ENCODE measurements around the gene GGT5. TPM values are rescaled to one million over a fixed set of nuclear protein-coding genes. Genes with fewer than 3 reads are reported as not detected.
"Not testable (repeated sequence)": the region's sequence is repeated elsewhere in the genome, so short reads cannot be mapped to it uniquely, and the experiment has no call there.

Gene GGT5
- total RNA-seq, 8 experiments from 2014 or later: 0.16 to 8.7 (median 0.63) TPM

DNA sequence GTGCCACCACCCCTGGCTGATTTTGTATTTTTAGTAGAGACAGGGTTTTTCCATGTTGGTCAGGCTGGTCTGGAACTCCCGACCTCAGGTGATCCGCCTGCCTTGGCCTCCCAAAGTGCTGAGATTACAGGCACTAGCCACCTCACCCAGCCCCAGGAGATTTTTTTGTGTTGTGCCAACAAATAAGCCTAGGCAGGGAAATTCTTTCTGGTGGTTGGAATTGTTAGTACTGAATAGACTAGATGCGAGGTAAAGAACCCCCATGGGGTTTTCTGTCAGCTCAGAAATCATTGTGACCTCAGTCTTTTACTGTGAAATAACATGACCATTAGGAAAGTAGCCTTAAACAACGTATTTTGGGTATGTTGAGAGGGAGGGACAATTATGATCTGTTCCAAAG, 29.0 kb upstream of the GGT5 start:
- H3K4me1 ChIP-seq (replicated peaks in 1 of 2): peaks cover 15 to 19% of the 10 kb centered on the region in 2 donors
- ATAC-seq (replicated peaks in 6 of 8); in situ Hi-C loops (cut with MboI; ENCODE audit: low pct_unique_long_range_greater_than_20kb in 2 of 9, low sequenced_read_pairs in 9 of 9, unreplicated experiment in 9 of 9); H3K4me3 ChIP-seq; H3K27ac ChIP-seq: not testable (repeated sequence)
- WGBS, 10 experiments: 34 to 100% (median 67%) methylated on average over 1 to 4 of the region's 4 CpGs; no CpG with 5 or more reads in 2 of the 10 experiments

DNA sequence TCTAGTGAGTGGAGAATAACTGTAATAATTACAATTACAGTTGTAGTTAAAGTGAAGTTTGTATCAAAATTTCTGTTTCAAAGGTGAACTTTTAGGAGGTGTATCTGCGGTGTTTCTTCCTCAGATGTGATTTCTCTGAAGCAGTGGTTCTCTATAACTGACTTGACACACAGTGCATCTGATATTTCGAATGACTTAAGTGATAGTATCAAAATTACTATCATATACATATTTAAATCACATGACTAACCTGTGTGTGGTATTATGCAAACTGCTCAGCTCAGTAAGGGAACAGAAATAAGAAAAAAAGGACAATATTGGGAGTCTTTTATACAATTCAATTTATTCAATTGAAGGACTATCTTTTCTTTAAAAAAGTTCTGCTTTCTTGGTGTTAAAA, 28.1 kb upstream of the GGT5 start:
- 100% methylated on average over 2 of the region's 2 CpGs; no CpG with 5 or more reads in 9 of the 10 experiments for WGBS, 10 experiments
- in situ Hi-C loops (cut with MboI; ENCODE audit: low pct_unique_long_range_greater_than_20kb in 2 of 9, low sequenced_read_pairs in 9 of 9, unreplicated experiment in 9 of 9); H3K27ac ChIP-seq; H3K4me3 ChIP-seq; ATAC-seq (replicated peaks in 6 of 8): not testable (repeated sequence)
- H3K4me1 ChIP-seq (replicated peaks in 1 of 2): peaks cover 15 to 19% of the 10 kb centered on the region in 2 donors

- in situ Hi-C loops (cut with MboI; ENCODE audit: low pct_unique_long_range_greater_than_20kb in 2 of 9, low sequenced_read_pairs in 9 of 9, unreplicated experiment in 9 of 9): no loop called here
- H3K27ac ChIP-seq: peak overlapping the region; percentile 94 to 95
- WGBS, 10 experiments: 0 to 8% (median 0%) methylated on average over 2 to 15 of the region's 25 CpGs; no CpG with 5 or more reads in 3 of the 10 experiments
- peak overlapping the region; percentile 55 to 97 (median 75) for H3K4me3 ChIP-seq
- peak in 5 of 8 experiments; percentile 32 to 46 (median 40) for ATAC-seq (replicated peaks in 6 of 8)
- peaks cover 15 to 16% of the 10 kb centered on the region in 2 donors for H3K4me1 ChIP-seq (replicated peaks in 1 of 2)
These were observed 26.5 kb upstream of the GGT5 start for GRCh38 chr22:24271386-24271854.

GRCh38 chr22:24270556-24271385, 25.9 kb upstream of the GGT5 start, which contains the start of gene SPECC1L:
Gene SPECC1L, plus strand, starts transcription at chr22:24270831. Its CDS starts 31,401 bp downstream, at chr22:24302232.
- Histone ChIP-seq H3K4me3 (peak within 1 kb of the TSS; percentile 55 to 97 (median 75)), H3K27ac (peak within 1 kb of the TSS; percentile 94 to 95), H3K4me1 (replicated peaks in 1 of 2) (peaks cover 19 to 20% of the 10 kb centered on the region in 2 donors)
- 0% methylated on average over 2 to 13 of the region's 89 CpGs; no CpG with 5 or more reads in 8 of the 10 experiments for WGBS, 10 experiments
- in situ Hi-C loops (cut with MboI; ENCODE audit: low pct_unique_long_range_greater_than_20kb in 2 of 9, low sequenced_read_pairs in 9 of 9, unreplicated experiment in 9 of 9): no loop called here
- ATAC-seq (replicated peaks in 6 of 8): peak; percentile 90 to 95 (median 92)

- H3K4me3 ChIP-seq; ATAC-seq (replicated peaks in 6 of 8); H3K27ac ChIP-seq; in situ Hi-C loops (cut with MboI; ENCODE audit: low pct_unique_long_range_greater_than_20kb in 2 of 9, low sequenced_read_pairs in 9 of 9, unreplicated experiment in 9 of 9): not testable (repeated sequence)
- H3K4me1 ChIP-seq (replicated peaks in 1 of 2): peaks cover 25 to 32% of the 10 kb centered on the region in 2 donors
- 20 to 100% (median 93%) methylated on average over 1 to 6 of the region's 6 CpGs; no CpG with 5 or more reads in 1 of the 10 experiments for WGBS, 10 experiments
These were observed 21.6 kb upstream of the GGT5 start for GRCh38 chr22:24266495-24266894.

- Histone ChIP-seq H3K4me3 (no peak overlapping the region), H3K4me1 (replicated peaks in 1 of 2) (peaks cover 25 to 32% of the 10 kb centered on the region in 2 donors), H3K27ac (peak overlapping the region; percentile 82 to 83)
- ATAC-seq (replicated peaks in 6 of 8): peak in 2 of 8 experiments; percentile 31 to 38
- in situ Hi-C loops (cut with MboI; ENCODE audit: low pct_unique_long_range_greater_than_20kb in 2 of 9, low sequenced_read_pairs in 9 of 9, unreplicated experiment in 9 of 9): no loop called here
These were observed 20.9 kb upstream of the GGT5 start for GRCh38 chr22:24265734-24266133.

DNA sequence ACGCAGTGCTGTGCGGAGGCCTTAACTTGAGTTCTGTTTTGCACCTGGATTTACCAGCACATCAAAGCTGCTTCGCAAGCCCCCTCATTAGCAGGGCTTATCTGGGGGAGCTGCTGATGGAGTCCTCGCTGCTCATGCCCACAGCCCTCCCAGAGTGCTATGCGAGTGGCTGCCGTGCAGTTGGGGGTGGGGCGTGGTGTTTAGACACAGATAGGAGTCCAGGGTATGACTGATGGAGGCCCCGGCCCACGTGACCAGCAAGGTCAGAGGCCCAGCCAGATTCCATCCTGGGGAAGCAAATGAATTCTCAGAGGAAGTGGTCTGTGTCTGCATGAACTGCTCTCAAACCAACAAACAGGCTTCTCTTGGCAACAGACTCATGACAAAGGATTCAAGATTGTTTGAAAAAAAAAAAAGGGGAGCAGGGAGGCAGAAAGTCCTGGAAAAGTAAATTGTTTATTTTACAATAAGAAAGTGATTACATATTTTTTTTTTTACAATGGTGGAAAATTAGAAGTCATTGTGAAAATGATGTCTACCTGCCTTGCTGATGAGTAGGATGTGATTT, 19.5 kb upstream of the GGT5 start:
- H3K4me3 ChIP-seq; in situ Hi-C loops (cut with MboI; ENCODE audit: low pct_unique_long_range_greater_than_20kb in 2 of 9, low sequenced_read_pairs in 9 of 9, unreplicated experiment in 9 of 9): not testable (repeated sequence)
- WGBS, 10 experiments: no CpG with 5 or more reads among the region's 9 CpGs
- H3K4me1 ChIP-seq (replicated peaks in 1 of 2): peaks cover 26 to 32% of the 10 kb centered on the region in 2 donors
- ATAC-seq (replicated peaks in 6 of 8): peak in 3 of 8 experiments; percentile 38 to 46 (median 38)
- H3K27ac ChIP-seq: peak overlapping the region; percentile 84 to 85

- WGBS, 10 experiments: 100% methylated on average over 1 of the region's 19 CpGs; no CpG with 5 or more reads in 9 of the 10 experiments
- Histone ChIP-seq H3K4me1 (replicated peaks in 1 of 2) (peaks cover 30 to 32% of the 10 kb centered on the region in 2 donors), H3K27ac (peak overlapping the region; percentile 84 to 85)
- ATAC-seq (replicated peaks in 6 of 8); H3K4me3 ChIP-seq; in situ Hi-C loops (cut with MboI; ENCODE audit: low pct_unique_long_range_greater_than_20kb in 2 of 9, low sequenced_read_pairs in 9 of 9, unreplicated experiment in 9 of 9): not testable (repeated sequence)
These were observed 18.6 kb upstream of the GGT5 start for GRCh38 chr22:24263479-24263878.

- ATAC-seq (replicated peaks in 6 of 8); in situ Hi-C loops (cut with MboI; ENCODE audit: low pct_unique_long_range_greater_than_20kb in 2 of 9, low sequenced_read_pairs in 9 of 9, unreplicated experiment in 9 of 9): not testable (repeated sequence)
- WGBS, 10 experiments: 70 to 100% (median 80%) methylated on average over 1 to 4 of the region's 18 CpGs; no CpG with 5 or more reads in 7 of the 10 experiments
These were observed 17.4 kb upstream of the GGT5 start for GRCh38 chr22:24262185-24262749.

GRCh38 chr22:24259459-24259858, 14.6 kb upstream of the GGT5 start:
- in situ Hi-C loops (cut with MboI; ENCODE audit: low pct_unique_long_range_greater_than_20kb in 2 of 9, low sequenced_read_pairs in 9 of 9, unreplicated experiment in 9 of 9); ATAC-seq (replicated peaks in 6 of 8); H3K4me3 ChIP-seq: not testable (repeated sequence)
- peaks cover 14 to 15% of the 10 kb centered on the region in 2 donors for H3K4me1 ChIP-seq (replicated peaks in 1 of 2)
- peak overlapping the region in 1 of 2 donors; percentile 1 for H3K27ac ChIP-seq
- WGBS, 10 experiments: no CpG with 5 or more reads among the region's 10 CpGs

More at GRCh38 chr22:24262185-24262749, 17.4 kb upstream of the GGT5 start:
- H3K4me3 ChIP-seq, H3K27ac ChIP-seq: not testable (repeated sequence)
- H3K4me1 ChIP-seq (replicated peaks in 1 of 2): peaks cover 30 to 32% of the 10 kb centered on the region in 2 donors

GRCh38 chr22:24256736-24257135, 11.9 kb upstream of the GGT5 start:
- ATAC-seq (replicated peaks in 6 of 8); H3K27ac ChIP-seq; H3K4me3 ChIP-seq; H3K4me1 ChIP-seq (replicated peaks in 1 of 2); in situ Hi-C loops (cut with MboI; ENCODE audit: low pct_unique_long_range_greater_than_20kb in 2 of 9, low sequenced_read_pairs in 9 of 9, unreplicated experiment in 9 of 9): not testable (repeated sequence)
- no CpG with 5 or more reads among the region's 7 CpGs for WGBS, 10 experiments

GRCh38 chr22:24256136-24256535, 11.3 kb upstream of the GGT5 start:
- ATAC-seq (replicated peaks in 6 of 8); H3K4me3 ChIP-seq; H3K4me1 ChIP-seq (replicated peaks in 1 of 2); in situ Hi-C loops (cut with MboI; ENCODE audit: low pct_unique_long_range_greater_than_20kb in 2 of 9, low sequenced_read_pairs in 9 of 9, unreplicated experiment in 9 of 9); H3K27ac ChIP-seq: not testable (repeated sequence)
- no CpG with 5 or more reads among the region's 13 CpGs for WGBS, 10 experiments

DNA sequence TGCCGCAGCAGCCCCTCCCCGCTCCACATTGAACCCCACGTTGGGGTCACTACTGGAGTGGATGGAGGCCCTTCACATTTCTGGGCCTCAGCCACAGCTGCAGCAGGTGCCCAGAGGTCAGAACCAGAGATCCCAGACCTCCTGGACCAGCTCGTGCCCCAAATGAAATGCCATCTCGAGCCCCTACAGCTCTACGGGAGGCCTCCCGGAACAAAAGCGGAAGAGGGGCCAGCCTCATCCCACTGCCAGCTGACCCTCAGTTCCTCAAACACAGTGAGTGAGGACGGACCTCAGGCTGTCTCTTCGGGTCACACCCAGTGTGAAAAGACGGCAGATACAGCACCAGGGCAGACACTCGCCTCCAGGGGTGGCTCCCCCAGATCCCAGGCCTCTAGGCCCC, 8.2 kb upstream of the GGT5 start:
- WGBS, 10 experiments: no CpG with 5 or more reads among the region's 12 CpGs
- H3K4me3 ChIP-seq; in situ Hi-C loops (cut with MboI; ENCODE audit: low pct_unique_long_range_greater_than_20kb in 2 of 9, low sequenced_read_pairs in 9 of 9, unreplicated experiment in 9 of 9); H3K27ac ChIP-seq; ATAC-seq (replicated peaks in 6 of 8); H3K4me1 ChIP-seq (replicated peaks in 1 of 2): not testable (repeated sequence)
